Fibroblast of the aortic adventitia (primary cell): ENCODE measurements around the gene KIRREL2. TPM values are rescaled to one million over a fixed set of nuclear protein-coding genes. Genes with fewer than 3 reads are reported as not detected.
"Not testable (repeated sequence)": the region's sequence is repeated elsewhere in the genome, so short reads cannot be mapped to it uniquely, and the experiment has no call there.

ENCODE experiments used
- DNase-seq: peaks from one replicate; pipeline ENCODE4 v3.0.0-alpha.2; 2010; ENCODE audit warnings: low read depth
- H3K4me3 ChIP-seq: 2 replicates; pipeline ENCODE4 v1.5.1; 2011; ENCODE audit warnings: low read depth, mild to moderate bottlenecking, control low read depth, low read length, moderate library complexity
- CTCF ChIP-seq: IDR thresholded peaks from 2 replicates; pipeline ENCODE4 v1.5.1; 2011; ENCODE audit warnings: mild to moderate bottlenecking, low read length, control low read depth, inconsistent platforms; ENCODE audit not compliant: insufficient read depth
- total RNA-seq: library from RNA; depleted of rRNA; stranded (reverse); fragments of >200 nt; gene quantifications from 2 replicates; pipeline ENCODE4 v1.2.3, GENCODE V29; 2012; ENCODE audit warnings: low replicate concordance

KIRREL2 gene
- total RNA-seq, 1 donor: not detected

DNA sequence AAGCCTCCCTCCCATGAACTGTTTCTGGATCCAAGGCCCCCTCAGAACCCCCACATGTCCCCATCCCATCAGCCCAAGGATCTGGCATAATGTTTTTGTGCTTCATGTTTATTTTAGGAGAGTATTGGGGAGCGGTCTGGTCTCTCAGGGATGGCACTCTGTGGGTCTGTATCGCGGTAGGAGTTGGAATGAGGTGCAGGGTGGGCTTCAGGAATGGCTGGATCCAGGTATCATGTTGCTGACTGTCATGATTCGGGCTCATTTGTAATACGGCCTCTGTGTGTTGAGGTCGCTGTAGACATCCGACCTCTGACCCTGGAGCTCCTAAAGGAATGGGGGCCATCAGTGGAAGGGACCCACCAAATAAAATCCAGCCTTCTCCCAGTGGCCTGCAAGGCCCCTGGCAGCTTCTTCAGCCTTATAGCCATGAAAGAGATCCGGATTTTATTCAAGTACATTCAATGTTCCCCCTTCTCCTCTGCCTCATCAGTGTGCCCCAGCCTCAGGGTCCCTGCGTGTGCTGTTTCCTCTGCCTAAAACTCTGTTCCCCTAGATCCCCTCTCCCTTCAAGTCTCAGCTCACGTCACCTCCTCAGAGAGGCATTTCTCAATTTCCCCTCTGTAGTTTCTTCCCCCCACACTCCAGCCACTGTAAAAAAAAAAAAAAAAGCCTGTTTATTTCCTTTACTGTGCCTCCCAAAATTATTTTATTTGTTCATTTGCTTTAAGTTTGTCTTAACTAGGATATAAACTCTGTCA lies 47.8 kb downstream of the KIRREL2 start:
- TF ChIP-seq CTCF: no peak
- no peak overlapping the region for H3K4me3 ChIP-seq
- no peak for DNase-seq

DNA sequence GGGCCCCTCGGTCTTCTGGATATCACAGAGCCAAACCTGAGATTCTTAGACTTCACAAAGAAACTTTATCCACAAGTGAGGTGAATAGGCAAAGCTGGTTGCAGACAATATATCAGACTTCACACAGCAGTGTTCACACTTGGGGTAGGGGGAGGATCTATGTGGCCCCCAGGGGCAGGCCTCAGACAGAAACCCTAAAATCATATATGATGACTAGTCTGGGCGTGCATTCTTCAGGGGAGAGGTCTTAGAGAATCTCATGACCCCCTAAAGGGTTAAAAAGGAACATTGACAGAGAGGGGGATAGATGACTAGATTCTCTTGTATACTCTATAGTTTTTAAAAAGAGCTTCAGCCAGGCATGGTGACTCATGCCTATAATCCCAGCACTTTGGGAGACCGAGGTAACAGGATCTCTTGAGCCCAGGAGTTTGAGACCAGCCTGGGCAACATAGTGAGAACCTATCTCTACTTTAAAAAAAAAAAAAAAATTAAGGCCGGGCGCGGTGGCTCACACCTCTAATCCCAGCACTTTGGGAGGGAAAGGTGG lies 48.5 kb downstream of the KIRREL2 start:
- TF ChIP-seq CTCF: no peak
- DNase-seq: no peak
- no peak overlapping the region for H3K4me3 ChIP-seq

GRCh38 chr19:35907377-35907745 lies 50.6 kb downstream of the KIRREL2 start:
- no peak overlapping the region for H3K4me3 ChIP-seq
- DNase-seq: no peak
- no peak for TF ChIP-seq CTCF

- no peak for DNase-seq
- TF ChIP-seq CTCF: no peak
- no peak within 1 kb of the TSS for H3K4me3 ChIP-seq
Observed at GRCh38 chr19:35908010-35908441, 51.3 kb downstream of the KIRREL2 start, which contains the start of gene TYROBP. TSS of gene TYROBP (minus strand) at chr19:35908295. CDS start at chr19:35908228, 67 bp downstream.

GRCh38 chr19:35908973-35909683 lies 52.4 kb downstream of the KIRREL2 start:
- H3K4me3 ChIP-seq: no peak overlapping the region
- TF ChIP-seq CTCF: no peak
- DNase-seq: no peak

- no peak overlapping the region for H3K4me3 ChIP-seq
- TF ChIP-seq CTCF: no peak
- no peak for DNase-seq
Observed at GRCh38 chr19:35909684-35910035, 52.9 kb downstream of the KIRREL2 start.

DNA sequence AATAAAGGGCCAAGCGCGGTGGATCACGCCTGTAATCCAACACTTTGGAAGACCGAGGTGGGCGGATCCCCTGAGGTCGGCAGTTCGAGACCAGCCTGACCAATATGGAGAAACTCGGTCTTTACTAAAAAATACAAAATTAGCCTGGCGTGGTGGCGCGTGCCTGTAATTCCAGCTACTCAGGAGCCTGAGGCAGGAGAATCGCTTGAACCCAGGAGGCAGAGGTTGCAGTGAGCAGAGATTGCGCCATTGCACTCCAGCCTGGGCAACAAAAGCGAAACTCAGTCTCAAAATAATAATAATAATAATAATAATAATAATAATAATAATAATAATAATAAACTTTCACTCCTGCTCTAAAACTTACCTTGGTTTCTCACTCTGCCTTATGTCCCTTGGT lies 53.6 kb downstream of the KIRREL2 start:
- not testable (repeated sequence) for DNase-seq, H3K4me3 ChIP-seq
